ENCODE results near the gene TMEM8B.
"Not testable (repeated sequence)": the region's sequence is repeated elsewhere in the genome, so short reads cannot be mapped to it uniquely, and the experiment has no call there.

The TMEM8B gene

DNA sequence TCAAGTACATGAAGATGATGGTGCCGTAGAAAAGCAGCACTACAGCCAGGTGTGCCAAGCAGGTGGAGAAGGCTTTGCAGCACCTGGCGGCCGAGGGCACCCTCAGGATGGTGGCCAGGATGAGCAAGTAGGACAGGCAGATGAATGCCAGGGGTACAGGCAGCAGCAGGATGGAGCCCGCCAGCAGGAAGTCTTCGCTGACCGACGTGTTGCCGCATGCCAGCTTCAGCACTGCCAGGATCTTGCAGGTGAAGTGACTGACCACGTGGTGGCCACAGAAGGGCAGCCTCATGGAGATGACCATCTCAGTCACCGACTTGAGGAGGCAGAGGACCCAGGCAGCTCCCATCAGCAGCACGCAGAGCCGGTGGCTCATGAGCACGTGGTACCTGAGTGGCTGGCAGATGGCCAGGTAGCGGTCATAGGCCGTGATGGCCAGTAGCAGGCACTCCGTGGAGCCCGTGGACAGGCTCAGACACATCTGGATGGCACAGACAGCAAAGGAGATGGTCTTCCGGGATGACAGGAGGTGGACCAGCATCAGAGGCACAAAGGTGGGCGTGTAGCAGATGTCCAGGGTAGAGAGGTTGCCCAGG, 40.7 kb downstream of the TMEM8B start:
- no peak for DNase-seq

DNA sequence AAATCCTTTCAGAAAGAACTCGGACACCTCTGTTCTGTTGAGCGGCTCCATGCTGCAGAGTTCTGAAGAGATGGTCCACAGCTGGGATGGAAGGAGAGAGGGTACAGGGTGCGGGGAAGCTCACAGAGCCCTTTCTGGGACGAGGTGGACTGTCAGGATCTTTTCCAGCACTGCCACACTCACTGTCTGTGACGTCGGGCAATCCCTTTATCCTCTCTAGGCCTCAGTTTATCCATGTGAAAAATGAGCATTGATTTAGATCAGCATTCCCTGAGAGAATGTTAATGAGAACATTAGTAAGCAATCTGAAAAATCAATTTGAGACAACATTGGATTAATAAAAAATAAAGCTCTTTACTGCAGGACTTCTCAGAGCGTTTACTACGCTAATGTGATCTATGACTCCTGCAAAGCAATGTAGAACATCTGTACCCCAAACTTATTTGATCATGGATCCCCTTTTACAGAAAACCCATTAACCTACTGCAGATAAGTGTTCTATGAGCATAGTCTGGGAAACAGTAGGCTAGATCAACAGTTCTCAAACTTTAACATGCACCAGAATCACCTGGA, 41.4 kb downstream of the TMEM8B start, which contains the start of gene OR13J1:
Gene OR13J1, minus strand, starts transcription at position 51 of the 573 bp plus-strand sequence. Its CDS starts 0 bp downstream, at position 51.
- DNase-seq: no peak

DNA sequence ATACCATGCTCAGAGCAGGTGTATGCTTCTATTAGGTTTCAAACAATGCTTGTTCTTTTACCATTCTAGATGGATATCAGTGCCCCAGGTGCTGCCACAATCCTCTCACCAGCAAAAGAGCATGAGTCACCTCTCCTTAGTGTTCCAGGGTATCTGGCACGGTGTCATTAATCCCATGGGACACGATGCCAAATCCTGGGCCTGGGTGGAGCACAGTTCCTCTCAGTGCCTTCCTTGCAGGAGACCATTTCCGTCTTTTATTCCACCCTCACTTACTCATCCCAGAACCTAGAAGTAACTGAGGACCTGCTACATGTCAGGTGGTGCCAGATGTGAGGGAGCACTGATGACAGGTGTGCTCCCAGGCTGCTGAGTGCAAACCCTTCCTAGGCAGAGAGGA, 42.5 kb downstream of the TMEM8B start:
- DNase-seq: no peak

DNA sequence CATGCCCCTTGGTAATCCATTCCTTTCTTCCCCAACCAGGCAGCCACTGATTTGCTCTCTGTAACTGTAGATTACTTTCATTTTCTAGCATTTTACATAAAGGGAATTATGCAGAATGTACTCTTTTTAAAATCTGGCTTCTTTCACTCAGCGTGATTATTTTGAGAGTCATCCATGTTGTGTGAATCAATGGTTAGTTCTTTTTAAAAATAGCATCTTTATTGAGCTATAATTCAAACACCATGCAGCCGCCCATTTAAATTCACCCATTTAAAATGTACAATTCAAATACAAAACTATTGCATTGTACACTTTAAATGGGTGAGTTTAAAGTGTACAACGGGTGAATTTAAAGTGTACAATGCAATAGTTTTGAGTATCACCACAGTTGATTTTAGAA, 43.5 kb downstream of the TMEM8B start:
- no peak for DNase-seq

DNA sequence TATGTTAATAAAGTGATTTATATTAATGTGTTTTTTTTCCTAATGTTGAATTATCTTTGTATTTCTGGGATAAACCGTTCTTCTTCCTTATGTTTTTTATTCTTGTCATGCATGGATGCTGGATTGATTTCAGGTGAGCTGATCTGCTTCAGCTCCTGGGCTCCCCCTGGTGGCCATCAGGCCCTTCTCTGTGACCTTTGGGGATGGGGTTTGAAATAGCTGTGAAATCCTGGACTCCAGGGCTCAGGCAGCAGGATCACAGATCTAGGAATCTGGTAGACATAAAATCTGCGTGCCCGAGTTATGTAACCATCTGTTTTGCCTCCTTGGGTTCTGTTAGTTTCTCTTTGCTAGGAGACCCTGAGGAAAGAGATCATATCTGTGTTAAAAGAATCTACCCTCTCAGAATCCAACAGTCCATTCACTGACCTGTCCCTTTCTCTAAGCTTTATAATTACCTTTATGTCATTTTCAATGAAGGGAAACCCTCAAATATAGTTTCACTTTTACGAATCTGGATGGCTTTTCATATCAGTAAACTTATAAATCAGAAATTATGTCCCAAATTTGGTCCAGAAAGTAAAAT, 53.3 kb downstream of the TMEM8B start:
- no peak for DNase-seq

DNA sequence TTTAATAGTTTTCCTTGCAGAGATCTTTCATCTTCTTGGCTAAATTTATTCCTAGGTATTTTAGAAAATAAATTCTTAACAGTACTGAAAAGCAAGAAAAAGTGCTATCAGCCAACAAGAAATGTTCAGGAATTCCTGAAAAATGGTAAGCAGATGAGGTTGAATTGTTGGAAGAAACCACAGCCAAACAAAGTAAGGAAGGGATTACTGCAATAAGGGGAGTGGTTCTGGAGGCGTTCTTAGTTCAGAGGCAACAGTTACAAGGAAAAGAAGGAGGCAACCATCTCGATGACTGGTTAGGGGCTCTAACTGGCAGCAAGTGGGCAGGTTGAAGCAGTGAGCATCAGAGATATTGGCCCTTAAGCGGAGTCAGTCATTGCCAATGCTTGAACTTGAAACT, 54.0 kb downstream of the TMEM8B start:
- DNase-seq: no peak

DNA sequence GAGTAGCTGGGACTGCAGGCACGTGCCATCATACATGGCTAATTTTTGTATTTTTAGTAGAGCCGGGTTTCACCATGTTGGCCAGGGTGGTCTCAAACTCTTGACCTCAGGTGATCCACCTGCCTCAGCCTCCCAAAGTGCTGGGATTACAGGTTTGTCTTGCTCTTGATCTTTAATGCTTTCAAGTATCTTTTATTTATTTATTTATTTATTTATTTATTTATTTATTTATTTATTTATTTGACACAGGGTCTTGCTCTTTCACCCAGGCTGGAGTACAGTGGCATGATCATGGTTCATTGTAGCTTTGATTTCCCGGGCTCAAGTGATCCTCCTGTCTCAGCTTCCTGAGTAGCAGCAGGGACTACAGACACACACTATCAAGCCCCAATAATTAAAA, 55.9 kb downstream of the TMEM8B start:
- not testable (repeated sequence) for DNase-seq

DNA sequence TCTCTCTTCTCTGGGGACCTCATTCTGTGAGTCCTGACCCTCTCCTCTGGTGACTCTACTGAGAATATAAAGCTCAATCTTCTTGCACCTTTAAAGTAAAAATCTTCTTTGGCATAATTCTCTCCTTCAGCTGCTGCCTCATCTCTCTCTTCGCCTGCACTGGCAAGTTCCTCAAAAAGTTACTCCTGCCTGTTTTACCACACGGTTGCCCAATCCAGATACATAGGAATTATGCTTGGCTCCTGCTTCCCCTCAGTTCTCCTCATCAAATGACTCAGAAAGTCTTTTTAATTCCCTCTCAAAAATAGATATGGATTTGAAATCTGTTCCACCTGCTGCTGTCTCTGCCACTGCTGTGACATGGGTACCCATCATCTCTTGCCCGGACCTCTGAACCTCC, 62.6 kb downstream of the TMEM8B start:
- DNase-seq: no peak

DNA sequence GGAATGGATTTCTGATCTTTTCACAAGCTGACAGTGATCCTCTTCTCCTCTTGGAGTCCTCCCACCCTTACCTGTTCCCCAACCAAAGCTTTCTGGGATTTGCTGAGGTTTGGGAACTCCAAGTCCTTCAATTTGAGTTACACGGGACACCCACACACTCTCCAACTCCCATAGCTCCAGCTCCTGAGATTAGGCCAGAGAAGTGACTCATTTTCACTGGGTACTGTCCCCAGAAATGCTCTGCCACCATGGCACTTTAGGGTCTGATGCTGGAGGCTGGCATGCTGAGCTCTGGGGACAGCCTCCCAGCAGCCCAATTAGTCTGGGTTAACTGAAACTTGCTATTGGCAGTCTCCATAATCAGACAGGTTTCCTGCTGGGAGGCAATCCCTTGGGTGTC, 63.0 kb downstream of the TMEM8B start:
- no peak for DNase-seq

DNA sequence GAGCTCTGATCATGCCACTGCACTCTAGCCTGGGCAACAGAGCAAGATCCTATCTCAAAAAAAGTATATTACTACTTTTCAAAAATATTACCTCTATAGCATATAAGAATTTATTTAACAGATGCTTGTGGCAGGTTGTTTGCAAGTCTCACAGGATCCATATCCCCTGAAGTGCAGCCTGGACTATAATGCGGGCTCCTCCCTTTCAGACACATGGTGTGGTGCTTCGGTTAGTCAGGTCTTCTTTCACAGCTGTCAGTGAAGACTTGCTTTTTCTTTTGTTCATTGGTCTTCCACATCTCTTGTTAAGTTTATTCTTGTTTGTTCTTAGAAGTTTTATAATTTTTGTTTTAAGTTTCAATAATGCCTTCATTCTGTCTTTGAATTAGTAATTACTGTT, 67.5 kb downstream of the TMEM8B start:
- DNase-seq: no peak

DNA sequence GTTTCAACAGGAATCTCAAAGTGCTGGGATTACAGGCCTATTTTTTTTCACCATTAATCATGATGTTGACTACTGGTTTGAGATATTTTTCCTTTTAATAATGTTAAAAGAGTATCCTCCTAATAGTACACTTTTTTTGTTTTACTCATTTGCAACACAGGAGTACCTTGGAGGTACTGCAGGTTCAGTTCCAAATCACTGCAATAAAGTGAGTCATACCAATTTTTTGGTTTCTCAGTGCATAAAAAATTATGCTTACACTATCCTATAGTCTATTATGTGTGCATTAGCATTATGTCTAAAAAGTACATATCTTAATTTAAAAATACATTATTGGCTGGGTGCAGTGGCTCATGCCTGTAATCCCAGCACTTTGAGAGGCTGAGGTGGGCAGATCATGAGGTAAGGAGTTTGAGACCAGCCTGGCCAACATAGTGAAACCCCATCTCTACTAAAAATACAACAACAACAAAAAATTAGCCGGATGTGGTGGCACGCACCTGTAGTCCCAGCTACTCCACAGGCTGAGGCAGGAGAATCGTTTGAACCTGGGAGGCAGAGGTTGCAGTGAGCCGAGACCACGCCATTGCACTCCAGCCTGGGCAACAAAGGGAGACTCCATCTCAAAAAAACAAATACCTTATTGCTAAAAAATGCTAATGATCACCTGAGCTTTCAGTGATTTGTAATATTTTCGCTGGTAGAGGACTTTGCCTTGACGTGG, 68.5 kb downstream of the TMEM8B start:
- not testable (repeated sequence) for DNase-seq

DNA sequence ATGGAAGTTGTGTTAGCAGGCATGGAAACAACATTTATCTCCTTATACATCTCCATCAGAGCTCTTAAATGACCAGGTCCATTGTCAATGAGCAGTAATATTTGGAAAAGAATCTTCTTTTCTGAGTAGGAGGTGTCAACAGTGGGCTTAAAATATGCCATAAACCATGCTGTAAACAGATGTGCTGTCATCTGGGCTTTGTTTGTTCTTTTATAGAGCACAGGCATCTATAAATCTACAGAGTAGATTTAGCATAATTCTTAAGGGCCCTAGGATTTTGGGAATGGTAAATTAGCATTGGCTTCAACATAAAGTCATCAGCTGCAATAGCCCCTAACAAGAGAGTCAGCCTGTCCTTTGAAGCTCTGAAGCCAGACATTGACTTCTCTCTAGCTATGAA, 69.3 kb downstream of the TMEM8B start:
- DNase-seq: no peak

DNA sequence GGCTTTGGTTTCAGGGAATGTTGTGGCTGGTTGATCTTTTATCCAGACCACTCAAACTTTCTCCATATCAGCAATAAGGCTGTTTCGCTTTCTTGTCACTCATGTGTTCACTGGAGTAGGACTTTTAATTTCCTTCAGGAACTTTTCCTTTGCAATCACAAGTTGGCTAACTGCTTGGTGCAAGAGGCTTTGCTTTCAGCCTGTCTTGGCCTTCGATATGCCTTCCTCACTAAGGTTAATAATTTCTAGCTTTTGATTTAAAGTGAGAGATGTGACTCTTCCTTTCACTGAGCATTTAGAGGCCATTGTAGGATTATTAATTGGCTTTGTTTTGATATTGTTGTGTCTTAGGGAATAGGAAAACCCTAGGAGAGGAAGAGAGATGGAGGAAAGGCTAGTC, 70.0 kb downstream of the TMEM8B start:
- DNase-seq: no peak

DNA sequence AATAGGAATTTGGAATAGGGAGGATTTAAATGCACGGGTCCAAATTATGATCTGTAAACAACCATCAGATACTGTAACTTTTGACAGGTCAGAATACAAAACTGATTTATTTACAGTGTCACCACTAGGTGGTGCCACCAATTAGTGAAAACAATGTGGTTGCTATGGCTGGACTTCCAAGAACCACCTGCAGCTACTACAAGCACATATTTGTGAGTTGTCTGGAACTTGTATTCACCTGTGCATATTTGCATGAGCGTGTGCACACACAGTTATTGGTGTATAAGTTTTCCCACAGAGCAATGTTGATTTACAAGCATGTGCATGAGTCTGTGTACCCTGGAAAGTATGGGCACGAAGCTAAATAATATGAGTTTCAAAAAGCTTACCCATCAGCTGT, 74.0 kb downstream of the TMEM8B start:
- no peak for DNase-seq

DNA sequence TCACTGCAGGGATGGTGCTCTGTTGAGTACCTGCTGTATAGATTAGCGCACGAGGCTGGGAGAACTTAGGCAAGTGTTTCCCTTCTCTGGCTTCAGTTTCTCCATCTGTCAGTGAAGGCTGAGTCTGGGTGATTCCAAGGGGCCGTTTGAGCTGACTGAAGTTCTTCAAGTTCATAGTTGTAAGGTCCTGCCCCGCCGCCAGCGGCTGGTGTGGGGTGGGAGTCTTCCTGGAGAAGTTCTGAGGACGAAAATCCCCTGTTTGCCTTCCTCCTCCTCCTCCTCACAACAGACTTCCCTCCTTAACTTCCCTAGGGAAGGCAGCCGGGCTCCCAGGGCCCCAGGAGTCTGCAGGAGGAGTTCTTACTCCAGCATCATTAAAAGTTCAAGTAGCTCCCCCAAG, 75.3 kb downstream of the TMEM8B start:
- no peak for DNase-seq

DNA sequence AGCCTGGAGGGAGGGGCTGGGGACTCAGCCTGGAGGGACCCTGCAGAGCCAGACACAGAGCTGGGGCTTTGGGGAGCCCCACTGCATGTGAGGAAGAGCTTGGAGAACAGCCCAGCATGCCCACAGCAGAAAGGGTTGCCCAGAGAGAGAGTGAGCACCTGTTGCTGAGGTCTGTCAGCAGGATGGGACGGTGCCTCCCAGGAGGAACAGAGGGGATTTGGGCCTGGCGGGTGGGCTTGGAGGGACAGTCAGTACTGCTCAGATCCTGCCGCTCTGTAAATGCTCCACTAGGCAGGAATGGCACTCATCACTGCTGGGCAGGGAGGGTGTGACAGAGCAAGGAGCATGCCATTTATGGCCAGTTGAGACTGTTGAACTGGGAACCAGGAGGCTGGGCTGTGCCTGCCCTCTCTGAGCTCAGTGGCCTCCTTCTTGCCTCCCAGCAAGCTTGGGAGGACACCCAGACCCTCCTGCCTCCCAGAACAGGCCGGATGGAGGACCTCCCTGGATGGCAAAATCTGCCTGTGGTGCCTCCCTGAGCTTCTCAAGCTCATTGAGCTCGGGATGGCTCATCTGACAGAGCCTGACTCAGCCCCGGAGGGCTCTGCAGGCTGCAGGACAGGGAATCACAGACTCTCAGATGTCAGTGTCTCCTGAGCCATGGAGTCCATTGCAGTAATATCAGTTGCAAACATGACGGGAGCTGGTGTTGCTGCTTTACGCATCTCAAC, 76.2 kb downstream of the TMEM8B start:
- DNase-seq: no peak

DNA sequence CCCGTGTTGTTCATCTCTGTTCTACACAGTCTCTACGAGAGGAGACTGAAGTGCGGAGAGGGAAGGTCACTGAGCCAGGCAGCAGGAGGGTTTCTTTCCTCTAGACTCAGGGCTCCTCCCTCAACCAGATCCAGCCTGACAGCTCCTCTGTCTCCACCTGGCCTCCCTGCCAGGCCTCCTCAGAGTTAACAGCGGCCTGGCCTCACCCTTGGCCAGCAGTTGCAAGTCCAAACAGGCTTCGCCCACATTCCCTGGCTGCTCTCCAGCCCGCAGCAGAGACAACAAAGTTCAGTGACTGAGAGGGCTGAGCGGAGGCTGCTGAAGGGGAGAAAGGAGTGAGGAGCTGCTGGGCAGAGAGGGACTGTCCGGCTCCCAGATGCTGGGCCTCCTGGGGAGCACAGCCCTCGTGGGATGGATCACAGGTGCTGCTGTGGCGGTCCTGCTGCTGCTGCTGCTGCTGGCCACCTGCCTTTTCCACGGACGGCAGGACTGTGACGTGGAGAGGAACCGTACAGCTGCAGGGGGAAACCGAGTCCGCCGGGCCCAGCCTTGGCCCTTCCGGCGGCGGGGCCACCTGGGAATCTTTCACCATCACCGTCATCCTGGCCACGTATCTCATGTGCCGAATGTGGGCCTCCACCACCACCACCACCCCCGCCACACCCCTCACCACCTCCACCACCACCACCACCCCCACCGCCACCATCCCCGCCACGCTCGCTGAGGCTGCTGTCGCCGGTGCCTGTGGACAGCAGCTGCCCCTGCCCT, 77.1 kb downstream of the TMEM8B start, which contains the start of gene HRCT1:
Gene HRCT1, plus strand, starts transcription at position 291 of the 768 bp plus-strand sequence. Its CDS starts 86 bp downstream, at position 377.
- DNase-seq: no peak

DNA sequence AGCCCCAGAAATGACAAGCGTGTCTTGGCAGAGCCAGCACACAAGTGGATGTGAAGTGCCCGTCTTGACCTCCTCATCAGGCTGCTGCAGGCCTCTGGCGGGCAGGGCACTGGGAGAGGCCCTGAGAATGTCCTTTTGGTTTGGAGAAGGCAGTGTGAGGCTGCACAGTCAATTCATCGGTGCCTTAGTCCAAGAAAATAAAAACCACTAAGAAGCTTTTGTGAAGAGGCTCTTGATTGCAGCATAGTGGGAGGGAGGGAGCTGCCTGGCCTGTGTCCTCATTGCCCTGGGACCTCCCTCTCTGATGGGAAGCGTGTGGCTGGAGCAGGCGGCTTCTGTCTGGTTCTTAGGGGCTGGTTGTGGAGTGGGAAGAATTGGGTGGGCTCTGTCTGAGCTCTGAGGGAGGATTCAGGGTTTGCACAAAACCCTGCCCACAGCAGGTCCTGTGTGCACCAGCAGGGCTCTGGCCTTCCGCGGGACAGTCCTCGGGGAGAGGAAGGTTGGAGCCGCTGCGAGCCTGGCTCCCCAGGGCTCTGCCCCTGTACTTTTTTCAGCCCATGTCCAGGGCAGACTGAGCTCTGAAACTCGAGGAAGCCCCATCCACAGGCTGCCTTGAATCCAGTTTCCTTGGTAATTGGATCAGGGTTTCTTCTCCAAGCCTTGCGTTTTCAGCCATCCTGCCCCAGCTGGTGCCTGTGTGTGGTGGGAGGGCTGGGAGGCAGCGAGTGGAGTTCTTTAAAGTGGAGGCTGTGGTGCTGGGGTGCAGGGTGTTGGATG, 78.1 kb downstream of the TMEM8B start:
- no peak for DNase-seq

DNA sequence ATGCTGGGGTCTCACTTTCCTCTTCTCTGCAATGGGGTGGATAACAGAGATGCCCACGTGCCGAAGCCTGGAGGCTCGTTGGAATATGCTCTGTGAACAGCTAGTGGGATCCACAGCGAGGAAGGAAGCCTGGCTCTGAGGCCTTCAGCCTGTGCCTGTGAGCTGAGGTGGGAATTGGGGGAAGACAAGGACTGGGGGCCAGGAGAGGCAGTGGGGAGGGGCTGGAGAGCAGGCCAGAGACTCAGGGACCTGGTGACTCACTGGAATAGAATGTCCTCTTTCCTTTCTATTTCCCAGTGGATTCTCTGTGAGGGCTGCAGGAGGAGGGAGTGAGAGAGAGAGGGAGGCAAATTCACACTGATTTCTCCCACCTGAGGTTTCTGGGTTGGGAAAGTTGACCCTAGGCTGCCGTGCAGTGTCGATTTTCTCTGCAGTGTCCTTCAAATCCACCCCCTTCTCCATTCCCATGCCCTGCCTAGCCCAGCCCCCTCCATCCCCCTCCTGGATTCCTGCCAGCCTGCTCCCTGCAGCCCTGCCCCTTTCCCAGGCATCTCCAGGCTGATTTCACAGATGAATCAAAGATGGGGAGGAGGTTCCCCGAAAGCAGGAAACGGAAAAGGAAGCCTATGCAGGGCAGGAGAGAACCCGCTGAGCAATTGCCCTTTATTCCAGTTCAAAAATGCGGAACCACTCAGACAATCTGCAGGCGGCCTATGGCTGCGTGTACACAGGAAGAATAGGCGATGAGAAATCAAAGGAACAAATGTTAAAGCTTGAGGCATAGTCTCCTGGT, 78.9 kb downstream of the TMEM8B start:
- no peak for DNase-seq

DNA sequence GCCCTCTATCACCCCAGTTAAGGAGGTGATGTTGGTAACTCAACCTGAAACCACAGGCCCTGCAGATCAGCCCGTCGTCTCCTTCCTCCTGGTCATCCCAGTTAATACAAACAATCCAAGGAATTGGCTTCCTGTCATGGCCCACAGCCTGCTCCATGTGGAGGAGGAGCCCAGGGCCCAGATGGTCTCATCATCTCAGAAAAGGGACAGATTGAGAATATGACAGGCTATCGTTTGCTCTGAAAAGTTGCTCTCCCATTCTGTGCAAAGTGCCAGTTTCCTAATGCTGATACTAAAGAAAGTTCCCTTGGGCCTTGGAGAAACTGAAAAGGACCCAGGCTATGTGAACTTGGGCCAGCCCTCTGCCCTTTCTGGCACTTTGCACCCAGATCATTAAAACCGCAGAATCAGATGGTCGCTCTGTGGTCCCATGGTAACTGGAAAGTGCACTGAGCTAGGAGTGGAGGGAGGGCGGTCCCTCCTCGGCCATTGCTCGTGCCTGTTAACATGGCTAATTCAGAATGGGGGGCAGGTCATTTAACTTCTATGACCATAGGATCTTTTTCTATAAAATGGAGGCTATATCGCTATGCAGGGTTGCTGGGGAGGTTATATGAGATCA, 79.6 kb downstream of the TMEM8B start:
- DNase-seq: no peak
